Transverse colon (tissue), 4 donors: Measurements from ENCODE around the gene C8A. TPM values are rescaled to one million over a fixed set of nuclear protein-coding genes. Genes with fewer than 3 reads are reported as not detected.

ENCODE experiments used
- DNase-seq: peaks from one replicate; pipeline ENCODE4 v3.0.0-alpha.2; 2019
- H3K27ac ChIP-seq, 4 donors: fragments of 200-600 bp; sonication (generic); 2 replicates each; pipeline ENCODE4 v1.5.1; 2016 to 2018; ENCODE audit warnings: inconsistent platforms in 4 of 4
- H3K27me3 ChIP-seq: fragments of 200-600 bp; sonication (generic); 2 replicates; pipeline ENCODE4 v1.5.1; 2017; ENCODE audit warnings: inconsistent platforms
- H3K36me3 ChIP-seq, 4 donors: fragments of 200-600 bp; sonication (generic); 2 replicates each; pipeline ENCODE4 v1.5.1; 2017 to 2019; ENCODE audit warnings: inconsistent platforms in 4 of 4
- H3K4me1 ChIP-seq, 4 donors: fragments of 200-600 bp; sonication (generic); 2 replicates each; pipeline ENCODE4 v1.5.1; 2017 to 2020; ENCODE audit warnings: inconsistent platforms in 4 of 4
- H3K4me3 ChIP-seq, 4 donors: fragments of 200-600 bp; sonication (generic); 1 replicate in 1 of 4; 2 replicates in 3 of 4; pipeline versions ENCODE4 v1.5.1 to v1.6.1; 2017 to 2019; ENCODE audit warnings: inconsistent platforms in 4 of 4
- H3K9me3 ChIP-seq, 2 donors: fragments of 200-600 bp; sonication (generic); 2 replicates each; pipeline ENCODE4 v1.5.1; 2017 to 2019; ENCODE audit warnings: inconsistent platforms in 2 of 2
- EP300 ChIP-seq: sonication (generic); formaldehyde crosslinking; IDR thresholded peaks from one replicate; pipeline ENCODE4 v1.6.1; 2017; ENCODE audit warnings: antibody characterized with exemption, low read depth
- POLR2A ChIP-seq: fragments of 450-650 bp; IDR thresholded peaks from one replicate; pipeline ENCODE4 v1.6.1; 2016; ENCODE audit warnings: antibody characterized with exemption, mild to moderate bottlenecking, moderate library complexity
- POLR2AphosphoS5 ChIP-seq, 3 donors: sonication (generic); formaldehyde crosslinking; IDR thresholded peaks; one replicate each; pipeline ENCODE4 v1.6.1; 2016; ENCODE audit warnings: antibody characterized with exemption in 3 of 3
- WGBS, 2 donors: methylation state at CpG; one replicate each; pipeline ENCODE4 v1.1.5; 2018; ENCODE audit warnings: low coverage in 1 of 2; 5-methylcytosine and 5-hydroxymethylcytosine counted together
- in situ Hi-C, 4 donors: fragments of 200-750 bp; cut with MboI; loops; one replicate each; pipeline versions ENCODE4 v1.15.0 to v1.15.1; 2017; ENCODE audit warnings: low sequenced_read_pairs in 3 of 4, low pct_ligation_motif_present in 1 of 4, low pct_unique_long_range_greater_than_20kb in 1 of 4
- intact Hi-C: fragments of 100-400 bp; cut with DNase I; formaldehyde crosslinking; loops from one replicate; pipeline ENCODE4 v1.15.1; 2023; ENCODE audit warnings: low total_unique reads
- total RNA-seq, 4 donors: library from RNA; depleted of rRNA; stranded (reverse); fragments of >200 nt; gene quantifications; one replicate each; pipeline ENCODE4 v1.1.0, GENCODE V29; 2016
- TF ChIP-seq, protein P1 (sequence below), 5 experiments: fragments of 200-600 bp in 3 of 5; fragments of 450-650 bp in 2 of 5; sonication (generic) in 3 of 5; IDR thresholded peaks; 1 replicate in 2 of 5; 2 replicates in 3 of 5; pipeline ENCODE4 v1.5.1; 2016 to 2017; ENCODE audit warnings: antibody characterized with exemption in 5 of 5, inconsistent platforms in 3 of 5, mild to moderate bottlenecking in 2 of 5, moderate library complexity in 1 of 5

Gene C8A
- total RNA-seq, 4 donors from 2014 or later: not detected

DNA sequence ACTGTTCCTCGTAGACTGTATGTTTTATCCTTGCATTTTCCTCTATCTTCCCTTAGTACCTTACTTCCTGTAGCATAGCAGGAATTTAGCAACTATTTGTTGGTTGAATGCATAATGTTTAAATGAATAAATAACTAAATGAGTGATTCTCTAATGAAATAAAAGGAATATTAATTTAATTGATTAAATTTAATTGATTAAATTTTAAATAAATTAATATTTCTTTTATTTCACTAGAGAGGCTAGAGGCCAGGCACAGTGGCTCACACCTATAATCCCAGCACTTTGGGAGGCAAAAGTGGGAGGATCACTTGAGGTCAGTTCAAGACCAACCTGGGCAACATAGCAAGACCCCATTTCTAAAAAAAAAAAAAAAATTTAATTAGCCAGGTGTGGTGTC, 85.4 kb downstream of the C8A start:
- Histone ChIP-seq H3K4me1 (no peaks in the 10 kb centered on the region), H3K9me3 (no peaks in the 10 kb centered on the region), H3K4me3 (no peak overlapping the region), H3K27ac (no peak overlapping the region), H3K36me3 (no peaks in the 10 kb centered on the region), H3K27me3 (no peaks in the 10 kb centered on the region)
- 43 to 92% methylated on average over 1 of the region's 1 CpG for WGBS, 2 donors
- TF ChIP-seq POLR2A: no peak
- intact Hi-C loops: no loop called here
- DNase-seq: no peak
- in situ Hi-C loops: no loop called here

DNA sequence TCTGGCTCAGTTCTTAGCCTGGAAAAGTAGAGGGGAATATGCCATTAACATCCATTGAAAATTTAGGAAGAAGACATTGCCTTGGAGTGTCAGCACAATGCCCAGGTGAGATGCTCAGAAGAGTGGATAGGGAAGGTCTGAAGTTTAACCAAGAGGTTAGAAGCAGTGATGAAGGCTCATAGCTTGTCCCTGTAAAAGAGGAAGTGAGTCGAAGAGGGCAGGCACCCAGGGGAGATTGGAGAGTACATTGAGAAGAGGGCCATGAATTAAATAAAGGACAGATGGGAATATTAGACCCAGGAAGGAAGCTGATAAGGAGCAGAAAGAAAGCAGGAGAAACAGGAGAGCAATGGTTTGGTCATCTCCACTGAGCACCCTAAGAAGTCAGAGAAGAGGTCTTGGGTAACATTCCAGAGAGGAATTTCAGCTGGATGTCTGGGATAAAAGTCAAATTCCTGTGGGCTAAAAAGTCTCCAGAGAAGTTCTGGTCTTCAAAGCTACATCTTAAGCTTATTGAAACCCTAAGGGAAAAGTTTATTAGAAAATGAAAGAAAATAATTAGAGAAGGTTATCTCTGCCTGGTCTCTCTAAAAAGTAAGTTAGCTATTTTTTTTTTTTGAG, 93.9 kb downstream of the C8A start:
- TF ChIP-seq EP300: no peak
- TF ChIP-seq POLR2A: no peak
- TF ChIP-seq, protein P1, sequence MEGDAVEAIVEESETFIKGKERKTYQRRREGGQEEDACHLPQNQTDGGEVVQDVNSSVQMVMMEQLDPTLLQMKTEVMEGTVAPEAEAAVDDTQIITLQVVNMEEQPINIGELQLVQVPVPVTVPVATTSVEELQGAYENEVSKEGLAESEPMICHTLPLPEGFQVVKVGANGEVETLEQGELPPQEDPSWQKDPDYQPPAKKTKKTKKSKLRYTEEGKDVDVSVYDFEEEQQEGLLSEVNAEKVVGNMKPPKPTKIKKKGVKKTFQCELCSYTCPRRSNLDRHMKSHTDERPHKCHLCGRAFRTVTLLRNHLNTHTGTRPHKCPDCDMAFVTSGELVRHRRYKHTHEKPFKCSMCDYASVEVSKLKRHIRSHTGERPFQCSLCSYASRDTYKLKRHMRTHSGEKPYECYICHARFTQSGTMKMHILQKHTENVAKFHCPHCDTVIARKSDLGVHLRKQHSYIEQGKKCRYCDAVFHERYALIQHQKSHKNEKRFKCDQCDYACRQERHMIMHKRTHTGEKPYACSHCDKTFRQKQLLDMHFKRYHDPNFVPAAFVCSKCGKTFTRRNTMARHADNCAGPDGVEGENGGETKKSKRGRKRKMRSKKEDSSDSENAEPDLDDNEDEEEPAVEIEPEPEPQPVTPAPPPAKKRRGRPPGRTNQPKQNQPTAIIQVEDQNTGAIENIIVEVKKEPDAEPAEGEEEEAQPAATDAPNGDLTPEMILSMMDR (IDR thresholded peaks at IDR 0.05): no peak
- TF ChIP-seq POLR2AphosphoS5 (IDR thresholded peaks at IDR 0.05): no peak
- no peak overlapping the region for H3K4me3 ChIP-seq
- in situ Hi-C loops: no loop called here
- no peaks in the 10 kb centered on the region for H3K27me3 ChIP-seq
- WGBS, 2 donors: 57 to 64% methylated on average over 1 of the region's 1 CpG
- H3K4me1 ChIP-seq: no peaks in the 10 kb centered on the region
- no peaks in the 10 kb centered on the region for H3K9me3 ChIP-seq
- H3K36me3 ChIP-seq: no peaks in the 10 kb centered on the region
- intact Hi-C loops: no loop called here
- no peak overlapping the region for H3K27ac ChIP-seq
- DNase-seq: no peak

DNA sequence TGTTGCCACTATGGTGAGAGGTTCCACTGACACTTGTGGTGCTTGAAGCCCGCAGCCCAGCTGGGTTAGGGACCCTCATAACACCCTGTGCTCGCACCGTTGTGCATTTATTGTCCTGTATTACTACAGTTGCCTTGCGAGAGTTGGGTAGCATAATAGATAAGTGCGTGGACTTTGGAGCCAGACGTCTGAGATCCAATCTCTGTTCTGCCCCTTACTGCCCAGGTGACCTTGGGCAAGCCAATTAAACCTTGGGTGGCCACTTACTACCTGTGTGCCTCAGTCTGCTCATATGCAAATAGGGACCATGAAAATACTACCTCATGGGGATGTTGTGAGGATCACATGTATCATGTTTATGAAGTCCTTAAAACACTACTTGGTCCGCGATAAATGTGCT, 97.9 kb downstream of the C8A start:
- in situ Hi-C loops (no loop called here), intact Hi-C loops (no loop called here)
- WGBS, 2 donors: 64 to 93% methylated on average over 2 to 8 of the region's 8 CpGs

DNA sequence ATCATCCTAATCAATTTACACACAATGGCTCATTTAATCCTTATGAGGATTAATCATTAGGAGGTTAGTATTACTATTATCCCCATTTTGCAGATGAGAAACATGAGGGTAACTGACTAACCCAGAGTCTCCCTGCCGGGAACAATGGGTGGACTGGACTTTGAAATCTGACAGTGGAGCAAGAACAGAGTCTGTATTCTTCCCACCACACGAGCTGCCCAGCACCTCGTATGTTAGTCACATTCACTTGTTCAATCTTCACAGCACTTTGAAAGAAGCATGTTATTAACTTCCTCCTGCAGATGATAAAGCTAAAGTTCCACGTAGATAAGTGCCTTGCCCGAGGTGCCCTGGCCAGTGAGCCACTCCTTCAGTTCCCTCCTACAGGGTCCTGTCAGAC, 98.8 kb downstream of the C8A start:
- no peak for TF ChIP-seq EP300
- TF ChIP-seq, protein P1 (IDR thresholded peaks at IDR 0.05): no peak
- TF ChIP-seq POLR2A: no peak
- no peak for TF ChIP-seq POLR2AphosphoS5 (IDR thresholded peaks at IDR 0.05)
- H3K27me3 ChIP-seq: no peaks in the 10 kb centered on the region
- intact Hi-C loops (no loop called here), in situ Hi-C loops (no loop called here)
- no peaks in the 10 kb centered on the region for H3K36me3 ChIP-seq
- H3K27ac ChIP-seq: no peak overlapping the region
- H3K4me1 ChIP-seq: no peaks in the 10 kb centered on the region
- DNase-seq: no peak
- no peaks in the 10 kb centered on the region for H3K9me3 ChIP-seq
- WGBS, 2 donors: 56% methylated on average over 5 of the region's 5 CpGs; no CpG with 5 or more reads in 1 of the 2 donors
- no peak overlapping the region for H3K4me3 ChIP-seq

More for the DNA sequence above, 97.9 kb downstream of the C8A start:
- TF ChIP-seq POLR2A: no peak
- TF ChIP-seq EP300: no peak
- TF ChIP-seq, protein P1 (IDR thresholded peaks at IDR 0.05): no peak
- no peak for TF ChIP-seq POLR2AphosphoS5 (IDR thresholded peaks at IDR 0.05)
- Histone ChIP-seq H3K4me1 (no peaks in the 10 kb centered on the region), H3K4me3 (no peak overlapping the region), H3K27me3 (no peaks in the 10 kb centered on the region), H3K9me3 (no peaks in the 10 kb centered on the region), H3K27ac (no peak overlapping the region), H3K36me3 (no peaks in the 10 kb centered on the region)
- DNase-seq: no peak

DNA sequence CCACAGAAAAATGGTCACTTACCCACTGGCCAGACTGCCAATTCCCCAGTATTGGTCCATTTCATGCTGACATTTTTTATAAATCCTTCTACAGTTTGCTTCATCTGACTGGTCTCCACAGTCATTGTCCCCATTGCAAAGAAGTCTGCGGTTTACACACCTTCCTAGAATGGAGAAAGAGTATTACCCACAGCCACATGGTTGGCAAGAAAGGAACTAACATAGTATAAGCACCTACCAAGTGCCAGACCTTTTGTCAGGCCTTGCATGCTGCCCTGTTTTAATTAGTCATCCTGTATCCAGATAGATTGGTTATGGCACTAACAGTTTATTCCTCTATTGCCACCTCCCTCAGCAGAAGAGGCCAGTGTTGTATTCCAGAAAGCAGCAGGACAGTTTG, 100.1 kb downstream of the C8A start:
- H3K27me3 ChIP-seq: no peaks in the 10 kb centered on the region
- DNase-seq: no peak
- no peak overlapping the region for H3K4me3 ChIP-seq
- in situ Hi-C loops (no loop called here), intact Hi-C loops (no loop called here)
- TF ChIP-seq POLR2AphosphoS5 (IDR thresholded peaks at IDR 0.05): no peak
- H3K36me3 ChIP-seq: no peaks in the 10 kb centered on the region
- 70 to 75% methylated on average over 1 of the region's 1 CpG for WGBS, 2 donors
- H3K4me1 ChIP-seq: no peaks in the 10 kb centered on the region
- no peak overlapping the region for H3K27ac ChIP-seq
- no peaks in the 10 kb centered on the region for H3K9me3 ChIP-seq
